ENCODE results near the gene ZBTB1.
"Not testable (repeated sequence)": the region's sequence is repeated elsewhere in the genome, so short reads cannot be mapped to it uniquely, and the experiment has no call there.

The ZBTB1 gene

GRCh38 chr14:64525354-64525753 lies 20.8 kb downstream of the ZBTB1 start:
- ATAC-seq (no peak), DNase-seq (no peak)

DNA sequence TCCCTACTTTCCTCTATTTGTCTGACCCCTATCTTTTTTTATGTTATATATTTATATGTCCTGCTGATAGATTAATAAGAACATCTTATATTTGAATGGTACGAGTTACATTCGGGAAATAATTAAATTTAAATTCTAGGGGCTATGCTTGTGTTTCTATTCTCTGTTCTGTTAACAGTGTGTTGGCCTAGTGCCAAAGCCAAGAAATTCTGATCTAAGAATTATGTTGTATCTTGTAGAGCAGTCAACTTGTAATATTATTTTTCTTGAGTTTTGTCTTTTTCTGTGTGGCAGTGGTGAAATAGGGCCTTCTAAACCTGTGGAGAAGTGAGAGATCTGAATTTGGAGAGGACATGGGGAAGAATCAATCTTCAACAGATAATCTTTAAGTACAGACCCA lies 27.0 kb downstream of the ZBTB1 start:
- no peak for DNase-seq
- no peak for ATAC-seq

DNA sequence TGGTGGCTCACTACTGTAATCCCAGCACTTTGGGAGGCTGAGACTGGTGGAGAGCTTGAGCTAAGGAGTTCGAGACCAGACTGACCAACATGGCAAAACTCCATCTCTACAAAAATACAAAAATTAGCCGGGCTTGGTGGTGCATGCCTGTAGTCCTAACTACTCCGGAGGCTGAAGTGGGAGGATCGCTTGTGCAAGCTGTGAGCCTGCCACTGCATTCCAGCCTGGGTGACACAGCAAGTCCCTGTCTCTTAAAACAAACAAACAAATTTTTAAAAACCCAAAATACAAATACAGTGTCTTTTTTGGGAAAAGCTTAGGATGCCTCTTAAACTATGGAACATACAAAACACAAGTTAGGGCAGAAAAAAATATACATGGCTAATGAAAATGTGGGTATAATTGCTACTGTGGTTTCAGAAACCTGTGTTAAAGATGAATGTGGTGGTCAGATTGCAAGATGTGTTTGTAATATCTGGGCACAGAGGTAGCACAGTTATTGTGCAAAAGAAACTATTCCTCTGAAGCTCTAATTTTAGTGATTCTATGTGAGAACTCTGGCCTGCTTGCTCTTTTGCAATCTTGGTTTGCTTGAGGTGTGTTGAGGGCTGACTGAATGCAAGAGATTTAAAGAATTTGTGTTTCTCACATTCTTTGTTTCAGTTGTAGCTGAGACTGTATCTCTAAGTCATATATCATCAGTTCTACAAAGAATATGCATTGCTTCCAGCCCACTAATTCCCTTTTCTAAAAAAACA lies 32.1 kb downstream of the ZBTB1 start:
- ATAC-seq (no peak), DNase-seq (no peak)

DNA sequence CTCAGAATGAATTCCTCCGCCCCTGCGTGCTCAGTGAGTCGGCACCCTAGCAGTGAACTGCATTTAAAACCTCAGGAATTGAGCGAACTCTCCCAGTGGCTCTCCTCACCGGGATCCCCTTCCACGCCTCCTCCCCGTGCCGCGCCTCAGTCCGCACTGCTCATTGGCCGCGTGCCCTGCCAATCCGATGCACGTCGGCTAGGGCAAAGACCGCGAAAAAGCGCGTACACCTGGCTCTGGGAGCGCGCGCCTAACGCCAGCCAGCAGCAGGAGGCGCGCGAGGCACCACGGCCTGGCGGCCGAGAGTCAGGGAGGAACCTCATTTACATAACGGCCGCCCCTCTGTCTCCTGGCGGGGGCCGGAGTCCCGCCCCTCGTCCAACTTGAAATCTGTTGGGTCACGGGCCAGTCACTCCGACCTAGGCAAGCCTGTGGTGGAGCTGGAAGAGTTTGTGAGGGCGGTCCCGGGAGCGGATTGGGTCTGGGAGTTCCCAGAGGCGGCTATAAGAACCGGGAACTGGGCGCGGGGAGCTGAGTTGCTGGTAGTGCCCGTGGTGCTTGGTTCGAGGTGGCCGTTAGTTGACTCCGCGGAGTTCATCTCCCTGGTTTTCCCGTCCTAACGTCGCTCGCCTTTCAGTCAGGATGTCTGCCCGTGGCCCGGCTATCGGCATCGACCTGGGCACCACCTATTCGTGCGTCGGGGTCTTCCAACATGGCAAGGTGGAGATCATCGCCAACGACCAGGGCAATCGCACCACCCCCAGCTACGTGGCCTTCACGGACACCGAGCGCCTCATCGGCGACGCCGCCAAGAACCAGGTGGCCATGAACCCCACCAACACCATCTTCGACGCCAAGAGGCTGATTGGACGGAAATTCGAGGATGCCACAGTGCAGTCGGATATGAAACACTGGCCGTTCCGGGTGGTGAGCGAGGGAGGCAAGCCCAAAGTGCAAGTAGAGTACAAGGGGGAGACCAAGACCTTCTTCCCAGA lies 35.9 kb downstream of the ZBTB1 start, which contains the start of gene HSPA2:
Gene HSPA2 (plus strand): TSS at position 534 of the 995 bp plus-strand sequence. CDS start 109 bp downstream, at position 643.
- ATAC-seq (peak; percentile 98), DNase-seq (peak; percentile 97)

- no peak for ATAC-seq
- DNase-seq, result no peak
Observed at GRCh38 chr14:64541261-64541971, 36.8 kb downstream of the ZBTB1 start.

DNA sequence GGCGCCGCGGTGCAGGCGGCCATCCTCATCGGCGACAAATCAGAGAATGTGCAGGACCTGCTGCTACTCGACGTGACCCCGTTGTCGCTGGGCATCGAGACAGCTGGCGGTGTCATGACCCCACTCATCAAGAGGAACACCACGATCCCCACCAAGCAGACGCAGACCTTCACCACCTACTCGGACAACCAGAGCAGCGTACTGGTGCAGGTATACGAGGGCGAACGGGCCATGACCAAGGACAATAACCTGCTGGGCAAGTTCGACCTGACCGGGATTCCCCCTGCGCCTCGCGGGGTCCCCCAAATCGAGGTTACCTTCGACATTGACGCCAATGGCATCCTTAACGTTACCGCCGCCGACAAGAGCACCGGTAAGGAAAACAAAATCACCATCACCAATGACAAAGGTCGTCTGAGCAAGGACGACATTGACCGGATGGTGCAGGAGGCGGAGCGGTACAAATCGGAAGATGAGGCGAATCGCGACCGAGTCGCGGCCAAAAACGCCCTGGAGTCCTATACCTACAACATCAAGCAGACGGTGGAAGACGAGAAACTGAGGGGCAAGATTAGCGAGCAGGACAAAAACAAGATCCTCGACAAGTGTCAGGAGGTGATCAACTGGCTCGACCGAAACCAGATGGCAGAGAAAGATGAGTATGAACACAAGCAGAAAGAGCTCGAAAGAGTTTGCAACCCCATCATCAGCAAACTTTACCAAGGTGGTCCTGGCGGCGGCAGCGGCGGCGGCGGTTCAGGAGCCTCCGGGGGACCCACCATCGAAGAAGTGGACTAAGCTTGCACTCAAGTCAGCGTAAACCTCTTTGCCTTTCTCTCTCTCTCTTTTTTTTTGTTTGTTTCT lies 37.6 kb downstream of the ZBTB1 start:
- DNase-seq (no peak), ATAC-seq (no peak)

DNA sequence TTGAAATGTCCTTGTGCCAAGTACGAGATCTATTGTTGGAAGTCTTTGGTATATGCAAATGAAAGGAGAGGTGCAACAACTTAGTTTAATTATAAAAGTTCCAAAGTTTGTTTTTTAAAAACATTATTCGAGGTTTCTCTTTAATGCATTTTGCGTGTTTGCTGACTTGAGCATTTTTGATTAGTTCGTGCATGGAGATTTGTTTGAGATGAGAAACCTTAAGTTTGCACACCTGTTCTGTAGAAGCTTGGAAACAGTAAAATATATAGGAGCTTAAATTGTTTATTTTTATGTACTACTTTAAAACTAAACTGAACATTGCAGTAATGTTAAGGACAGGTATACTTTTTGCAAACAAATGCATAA lies 38.2 kb downstream of the ZBTB1 start:
- DNase-seq (no peak), ATAC-seq (no peak)

GRCh38 chr14:64544607-64545312 lies 40.2 kb downstream of the ZBTB1 start:
- ATAC-seq (no peak), DNase-seq (no peak)

DNA sequence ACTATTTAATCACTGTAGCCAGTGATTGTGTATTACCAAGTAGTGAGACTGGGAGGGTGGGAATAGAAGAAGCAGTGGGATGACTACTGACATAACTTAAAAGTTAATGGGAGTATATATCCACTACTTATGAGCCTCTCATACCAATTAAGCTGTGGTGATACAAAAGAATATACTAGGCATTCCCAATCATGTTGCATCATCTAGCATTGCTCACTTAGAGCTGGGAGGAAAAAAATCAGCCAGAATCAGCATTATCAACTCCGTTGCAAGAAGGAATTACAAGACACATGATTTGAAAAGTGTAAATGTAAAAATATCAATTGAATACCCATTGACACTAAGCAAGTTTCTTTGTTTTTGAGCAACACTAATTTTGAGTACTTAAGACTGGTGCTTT lies 44.4 kb downstream of the ZBTB1 start:
- DNase-seq (no peak), ATAC-seq (no peak)

GRCh38 chr14:64549791-64550620 lies 45.4 kb downstream of the ZBTB1 start, which contains the start of gene PPP1R36:
Gene PPP1R36, plus strand, starts transcription at chr14:64549961. Its CDS starts 37 bp downstream, at chr14:64549998.
- peak; percentile 59 for DNase-seq
- ATAC-seq, result peak; percentile 89

GRCh38 chr14:64550621-64551333 lies 46.2 kb downstream of the ZBTB1 start:
- DNase-seq, result no peak
- no peak for ATAC-seq

- no peak for ATAC-seq
- DNase-seq, result no peak
Observed at GRCh38 chr14:64554556-64554955, 50.0 kb downstream of the ZBTB1 start.

- ATAC-seq, result no peak
- DNase-seq, result no peak
Observed at GRCh38 chr14:64556526-64556925, 52.0 kb downstream of the ZBTB1 start.

DNA sequence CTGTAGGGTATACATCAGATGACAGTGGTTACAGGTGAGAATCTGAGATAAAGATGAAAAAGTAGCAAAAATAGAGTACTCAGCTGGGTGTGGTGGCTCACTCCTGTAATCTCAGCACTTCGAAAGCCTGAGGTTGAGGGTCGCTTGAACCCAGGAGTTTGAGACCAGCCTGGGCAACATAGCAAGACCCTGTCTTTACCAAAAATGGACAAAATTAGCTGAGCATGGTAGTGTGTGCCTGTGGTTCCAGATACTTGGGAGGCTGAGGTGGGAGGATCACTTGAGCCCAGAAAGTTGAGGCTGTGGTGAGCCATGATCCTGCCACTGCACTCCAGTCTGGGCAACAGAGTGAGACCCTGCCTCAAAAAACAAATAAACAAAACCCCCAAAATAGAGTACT lies 53.6 kb downstream of the ZBTB1 start:
- not testable (repeated sequence) for DNase-seq, ATAC-seq

- ATAC-seq (no peak), DNase-seq (no peak)
Observed at GRCh38 chr14:64561631-64562030, 57.1 kb downstream of the ZBTB1 start.

- ATAC-seq, result no peak
Observed at GRCh38 chr14:64562436-64562835, 57.9 kb downstream of the ZBTB1 start.

DNA sequence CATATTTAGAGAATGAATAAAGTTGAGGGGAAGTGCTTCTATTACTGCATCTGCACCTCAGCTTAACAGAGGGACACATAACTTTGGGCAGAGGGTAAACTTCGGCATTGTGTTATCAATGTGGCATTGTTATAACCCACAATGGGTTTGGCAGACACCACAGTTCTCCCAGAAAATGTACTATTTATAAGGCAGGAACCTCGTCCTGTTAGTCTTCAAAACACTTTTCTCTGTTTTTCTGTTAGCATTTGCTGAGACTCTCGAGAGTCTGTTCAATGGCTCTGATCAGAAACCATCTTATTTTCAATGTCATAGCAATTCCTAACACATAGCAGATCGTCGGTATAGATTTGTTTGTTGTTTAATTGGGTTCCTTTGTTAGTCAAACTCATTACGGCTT lies 59.1 kb downstream of the ZBTB1 start:
- ATAC-seq, result no peak
- no peak for DNase-seq

More at GRCh38 chr14:64562436-64562835, 57.9 kb downstream of the ZBTB1 start:
- no peak for DNase-seq

DNA sequence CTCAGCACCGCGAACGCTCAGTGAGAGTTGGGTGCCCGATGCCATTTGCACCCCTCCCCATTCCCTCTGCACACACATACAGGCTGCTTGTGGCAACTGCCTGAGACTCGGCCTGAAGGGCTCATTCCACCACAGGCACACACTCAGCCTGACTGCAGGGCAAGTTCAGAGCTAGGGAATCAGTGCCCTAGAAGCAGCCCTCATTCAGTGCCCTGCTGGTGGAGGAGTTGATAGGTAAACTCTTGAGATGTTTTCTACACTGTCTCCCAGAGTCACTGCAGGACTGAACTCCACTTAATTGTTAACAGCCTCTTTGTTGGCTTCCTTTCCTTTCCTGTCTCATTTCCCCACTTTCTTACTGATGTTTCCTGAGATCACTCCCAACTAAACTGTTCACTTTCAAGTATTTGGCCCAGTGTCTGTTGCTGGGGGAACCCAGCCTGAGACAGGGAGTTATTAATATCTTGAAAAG lies 62.1 kb downstream of the ZBTB1 start:
- ATAC-seq, result no peak
- DNase-seq, result no peak

- DNase-seq, result no peak
- no peak for ATAC-seq
Observed at GRCh38 chr14:64569138-64569631, 64.6 kb downstream of the ZBTB1 start.

All from stimulated activated naive CD8-positive, alpha-beta T cell treated with anti-CD3 and anti-CD28 coated beads, Interleukin-15, Interleukin-2, amounts not matched to agents 100 U/mL and 50 U/mL, for 24 hours (primary cell).